T-cell (primary cell): ENCODE data around the gene STARD3. TPM values are rescaled to one million over a fixed set of nuclear protein-coding genes. Genes with fewer than 3 reads are reported as not detected.

Experiments
- ATAC-seq, 4 experiments: fragments of 200-7000 bp in 3 of 4; fragments of 150-1000 bp in 1 of 4; cut with Tn5 transposase; replicated peaks in 1 of 4; 1 replicate in 3 of 4; 2 replicates in 1 of 4; pipeline ENCODE4 v1.10.0; 2021; ENCODE audit warnings: moderate library complexity in 3 of 4, mild to moderate bottlenecking in 2 of 4, moderate number of reproducible peaks in 1 of 4
- CTCF ChIA-PET, 2 donors: fragments of 300-600 bp; sonication (Branson Sonifier 250); formaldehyde crosslinking; loops; one replicate each; lab custom pipeline; 2022; ENCODE audit warnings: antibody characterized with exemption in 2 of 2; lab: Charles Lee
- POLR2A ChIA-PET, 2 donors: fragments of 300-600 bp; sonication (Branson Sonifier 250); formaldehyde crosslinking; loops; one replicate each; lab custom pipeline; 2022; ENCODE audit warnings: antibody characterized with exemption in 2 of 2; lab: Charles Lee
- DNase-seq, 35 experiments: peaks; one replicate each; pipeline versions ENCODE4 v3.0.0 to v3.0.0-alpha.2; 2013 to 2023
- H3K27ac ChIP-seq: one replicate; pipeline ENCODE4 v1.5.1; 2013; ENCODE audit warnings: low read length
- H3K27me3 ChIP-seq, 2 experiments: replicated peaks in 1 of 2; 1 replicate in 1 of 2; 2 replicates in 1 of 2; pipeline versions ENCODE4 v1.6.1 to v1.7.0; 2013; ENCODE audit warnings: low read length in 1 of 2, mixed read lengths in 1 of 2; ENCODE audit not compliant: control insufficient read depth in 2 of 2, insufficient read depth in 2 of 2; ENCODE audit errors: extremely low read depth in 1 of 2
- H3K36me3 ChIP-seq, 2 donors: 1 replicate in 1 of 2; 2 replicates in 1 of 2; pipeline versions ENCODE4 v1.6.1 to v1.7.0; 2013; ENCODE audit warnings: low read length in 1 of 2; ENCODE audit not compliant: control insufficient read depth in 2 of 2, insufficient read depth in 1 of 2; ENCODE audit errors: extremely low read depth in 1 of 2
- H3K4me1 ChIP-seq, 2 experiments: 1 replicate in 1 of 2; 2 replicates in 1 of 2; pipeline versions ENCODE4 v1.6.1 to v1.7.0; 2013; ENCODE audit warnings: low read length in 2 of 2, mixed read lengths in 1 of 2; ENCODE audit not compliant: insufficient read depth in 2 of 2, control insufficient read depth in 1 of 2; ENCODE audit errors: extremely low read depth in 1 of 2
- H3K4me3 ChIP-seq, 2 donors: 1 replicate in 1 of 2; 2 replicates in 1 of 2; pipeline versions ENCODE4 v1.5.1 to v1.7.0; 2013; ENCODE audit warnings: mild to moderate bottlenecking in 2 of 2, low read length in 1 of 2, moderate library complexity in 1 of 2; ENCODE audit not compliant: control insufficient read depth in 1 of 2; ENCODE audit errors: extremely low read depth in 1 of 2
- H3K9me3 ChIP-seq: 2 replicates; pipeline ENCODE4 v1.7.0; 2013
- H3K27ac Mint-ChIP-seq, 2 donors: one replicate each; pipeline ENCODE4 v1.8.0; 2020 to 2021; ENCODE audit warnings: mild to moderate bottlenecking in 2 of 2, mixed read lengths in 2 of 2
- H3K27me3 Mint-ChIP-seq, 2 donors: one replicate each; pipeline ENCODE4 v1.8.0; 2021 to 2022; ENCODE audit warnings: mixed read lengths in 2 of 2
- H3K36me3 Mint-ChIP-seq: one replicate; pipeline ENCODE4 v1.8.0; 2021; ENCODE audit warnings: mixed read lengths
- H3K4me1 Mint-ChIP-seq, 3 donors: one replicate each; pipeline ENCODE4 v1.8.0; 2020 to 2022; ENCODE audit warnings: mixed read lengths in 3 of 3, mild to moderate bottlenecking in 1 of 3
- H3K4me3 Mint-ChIP-seq, 3 donors: one replicate each; pipeline ENCODE4 v1.8.0; 2020 to 2022; ENCODE audit warnings: mild to moderate bottlenecking in 3 of 3, mixed read lengths in 3 of 3, moderate library complexity in 3 of 3
- H3K9me3 Mint-ChIP-seq, 3 donors: one replicate each; pipeline ENCODE4 v1.8.0; 2020 to 2022; ENCODE audit warnings: mixed read lengths in 3 of 3
- WGBS: methylation state at CpG from one replicate; pipeline ENCODE4 v1.1.5; 2013; ENCODE audit warnings: missing lambda C conversion rate; ENCODE audit not compliant: insufficient coverage; 5-methylcytosine and 5-hydroxymethylcytosine counted together
- total RNA-seq, 35 experiments: library from RNA in 6 of 35; stranded (reverse) in 6 of 35; fragments of 120-200 nt in 1 of 35; gene quantifications; one replicate each; pipeline versions ENCODE4 v1.2.1 to v1.2.4 and lab custom pipeline; 2013 to 2026

Gene STARD3
- total RNA-seq, 5 donors from 2014 or later (not counting 1 experiment from before 2014, with no cell fraction given): 81.3 to 146 (median 99.7) TPM

DNA sequence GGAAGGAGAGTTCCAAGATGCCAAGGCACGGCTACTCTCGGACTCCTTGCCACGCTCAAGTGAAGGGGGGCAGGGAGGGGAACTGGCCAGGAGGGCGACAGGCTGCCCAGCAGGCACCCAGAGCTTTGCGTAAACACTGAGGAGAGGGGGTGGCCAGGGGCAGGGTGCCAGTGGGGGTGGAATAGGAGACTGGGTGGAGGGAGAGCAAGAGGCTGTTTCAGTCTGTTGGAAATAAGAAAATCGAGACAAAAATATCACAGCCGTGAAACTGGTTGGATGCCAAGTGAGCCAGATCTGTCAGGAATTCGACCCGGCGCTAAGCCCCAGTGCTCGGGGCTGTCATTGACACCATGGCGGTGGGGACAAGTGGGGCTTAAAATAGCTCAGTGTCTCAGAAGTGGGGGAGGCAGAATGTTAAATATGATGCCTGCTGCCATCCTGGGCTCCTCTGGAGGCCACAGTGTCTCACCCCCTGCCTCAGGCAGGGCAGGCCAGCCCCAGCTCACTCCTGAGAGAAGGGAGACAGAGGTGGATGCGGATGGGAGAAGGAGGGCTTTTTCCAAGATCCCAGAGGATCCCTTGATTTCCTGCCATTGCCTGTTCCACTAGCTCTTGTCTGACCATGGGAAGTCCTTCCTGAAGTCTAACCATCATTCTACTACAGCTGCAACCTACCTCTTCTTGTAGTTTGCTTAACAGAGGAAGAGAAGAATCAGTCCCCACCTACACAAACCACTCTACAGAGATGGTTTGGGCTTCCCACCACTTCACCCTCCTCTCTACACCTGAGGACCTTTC lies 40.8 kb downstream of the STARD3 start:
- Mint-ChIP-seq H3K27me3 (no peaks in the 10 kb centered on the region), H3K27ac (peak overlapping the region; percentile 97 to 98), H3K9me3 (no peaks in the 10 kb centered on the region), H3K36me3 (peaks cover 4% of the 10 kb centered on the region), H3K4me3 (peak overlapping the region in 1 of 3 donors; percentile 60), H3K4me1 (peaks cover 53 to 63% (median 59%) of the 10 kb centered on the region in 3 donors)
- ChIA-PET CTCF (interaction anchor here (0.6 to 1.3 kb wide), 3 partner anchors 23 to 943 kb away, joined by 3 to 5 read pairs (median 3); no protein-coding TSS in a partner anchor), POLR2A (interaction anchor here in 1 of 2 donors (0.6 kb wide), 1 partner anchor 1381 kb away, joined by 3 read pairs; no protein-coding TSS in a partner anchor)
- ATAC-seq (no peak), DNase-seq (no peak)
- Histone ChIP-seq H3K27me3 (no peaks in the 10 kb centered on the region), H3K36me3 (peaks cover 2 to 8% of the 10 kb centered on the region in 2 donors), H3K4me1 (peaks cover 36 to 73% of the 10 kb centered on the region in 2 experiments), H3K9me3 (no peaks in the 10 kb centered on the region), H3K4me3 (no peak overlapping the region), H3K27ac (peak overlapping the region; percentile 81)
- WGBS: 91% methylated on average over 8 of the region's 13 CpGs

DNA sequence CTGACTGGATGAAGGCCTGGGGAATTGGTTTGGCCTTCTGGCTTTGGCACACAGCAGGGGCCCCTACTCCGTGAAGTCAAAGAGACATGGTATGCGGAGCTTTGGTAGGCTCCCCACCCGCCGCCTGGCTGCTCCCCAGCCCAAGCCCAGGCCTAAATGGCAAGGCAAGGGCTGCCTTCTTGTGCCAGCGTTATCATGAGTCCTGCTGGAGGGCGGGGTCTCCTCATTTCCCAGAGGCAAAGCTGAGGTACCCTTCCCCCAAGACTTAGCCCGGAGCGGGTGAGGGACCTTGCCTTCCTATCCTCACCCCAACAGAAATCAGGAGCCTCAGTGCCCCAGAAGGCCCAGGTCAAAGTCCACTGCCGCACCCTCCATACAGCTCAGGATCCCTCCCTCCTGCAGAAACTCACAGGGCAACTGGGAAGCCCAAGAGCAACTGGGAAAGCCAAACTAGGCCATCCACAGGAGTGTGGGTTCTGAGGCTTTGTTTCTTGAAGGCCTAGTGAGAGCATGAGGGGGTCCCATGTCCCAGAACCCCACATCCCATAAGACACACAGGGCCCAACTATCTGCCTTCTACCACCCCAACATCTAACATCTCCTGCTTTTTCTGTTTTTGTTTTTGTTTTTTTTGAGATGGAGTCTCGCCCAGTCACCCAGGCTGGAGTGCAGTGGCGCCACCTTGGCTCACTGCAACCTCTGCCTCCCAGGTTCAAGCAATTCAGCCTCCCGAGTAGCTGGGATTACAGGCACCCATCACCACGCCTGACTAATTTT lies 41.6 kb downstream of the STARD3 start:
- Histone ChIP-seq H3K27ac (peak overlapping the region; percentile 81), H3K4me3 (no peak overlapping the region), H3K4me1 (peaks cover 36 to 73% of the 10 kb centered on the region in 2 experiments), H3K36me3 (peaks cover 6 to 13% of the 10 kb centered on the region in 2 donors), H3K9me3 (no peaks in the 10 kb centered on the region), H3K27me3 (no peaks in the 10 kb centered on the region)
- Mint-ChIP-seq H3K9me3 (no peaks in the 10 kb centered on the region), H3K4me3 (peak overlapping the region in 1 of 3 donors; percentile 60), H3K4me1 (peaks cover 53 to 66% (median 59%) of the 10 kb centered on the region in 3 donors), H3K27ac (peak overlapping the region; percentile 97 to 98), H3K36me3 (peaks cover 10% of the 10 kb centered on the region), H3K27me3 (no peaks in the 10 kb centered on the region)
- DNase-seq: no peak
- ChIA-PET CTCF (interaction anchor here in 1 of 2 donors (1.0 to 1.3 kb wide), 2 partner anchors 10 to 24 kb away, joined by 3 read pairs; partner anchors contain the start of gene PGAP3), POLR2A (interaction anchor here in 1 of 2 donors (0.5 kb wide), 1 partner anchor 891 kb away, joined by 3 read pairs; no protein-coding TSS in a partner anchor)
- 85% methylated on average over 10 of the region's 13 CpGs for WGBS
- ATAC-seq: no peak

DNA sequence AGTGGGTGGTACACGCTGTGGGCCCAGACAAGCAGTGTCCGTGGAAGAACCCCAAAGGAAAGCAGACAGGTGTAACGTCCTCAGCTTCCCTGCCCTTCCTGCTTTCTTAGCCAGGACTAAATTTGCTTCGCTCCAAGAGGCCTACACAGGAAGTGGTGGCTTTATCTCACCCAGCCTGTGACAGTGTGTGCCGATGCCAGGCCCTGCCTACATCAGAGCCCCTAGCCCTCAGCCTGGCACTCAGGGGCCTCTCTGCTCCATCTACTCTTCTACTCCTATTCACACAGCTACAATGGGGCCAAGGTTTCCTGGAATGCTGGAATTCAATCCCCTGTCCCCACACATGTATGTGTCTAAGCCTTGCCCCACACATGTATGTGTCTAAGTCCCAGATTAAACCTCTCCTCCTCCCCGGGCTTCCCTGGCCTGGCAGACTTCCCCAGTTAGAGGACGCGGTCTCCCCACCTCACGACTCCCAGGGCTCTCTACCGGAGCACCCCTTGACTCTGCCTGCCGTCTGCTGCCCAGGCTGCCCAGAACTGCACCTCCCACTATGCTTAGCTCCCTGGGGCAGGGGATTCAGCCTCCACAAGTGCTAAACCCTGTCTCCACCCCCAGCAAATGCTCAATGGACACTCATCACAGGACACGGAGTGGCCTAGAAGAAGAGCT lies 42.7 kb downstream of the STARD3 start:
- H3K27ac Mint-ChIP-seq: peak overlapping the region; percentile 97 to 98
- H3K36me3 Mint-ChIP-seq: peaks cover 17% of the 10 kb centered on the region
- H3K4me1 Mint-ChIP-seq: peaks cover 53 to 66% (median 59%) of the 10 kb centered on the region in 3 donors
- peak; percentile 81 to 86 (median 85) for ATAC-seq
- no peaks in the 10 kb centered on the region for H3K9me3 Mint-ChIP-seq
- Histone ChIP-seq H3K9me3 (no peaks in the 10 kb centered on the region), H3K36me3 (peaks cover 11 to 19% of the 10 kb centered on the region in 2 donors), H3K27me3 (no peaks in the 10 kb centered on the region), H3K4me1 (peaks cover 36 to 69% of the 10 kb centered on the region in 2 experiments), H3K4me3 (peak overlapping the region in 1 of 2 donors; percentile 7), H3K27ac (peak overlapping the region; percentile 81)
- DNase-seq: peak in 34 of 35 experiments; percentile 22 to 73 (median 46)
- no peaks in the 10 kb centered on the region for H3K27me3 Mint-ChIP-seq
- POLR2A ChIA-PET: interaction anchor here in 1 of 2 donors (0.9 kb wide), 1 partner anchor 387 kb away, joined by 3 read pairs; no protein-coding TSS in a partner anchor
- 43% methylated on average over 11 of the region's 12 CpGs for WGBS
- CTCF ChIA-PET: interaction anchor here in 1 of 2 donors (1.0 kb wide), 2 partner anchors 8 to 44 kb away, joined by 3 read pairs; partner anchors contain the start of gene PGAP3
- peak overlapping the region; percentile 15 to 60 (median 37) for H3K4me3 Mint-ChIP-seq

DNA sequence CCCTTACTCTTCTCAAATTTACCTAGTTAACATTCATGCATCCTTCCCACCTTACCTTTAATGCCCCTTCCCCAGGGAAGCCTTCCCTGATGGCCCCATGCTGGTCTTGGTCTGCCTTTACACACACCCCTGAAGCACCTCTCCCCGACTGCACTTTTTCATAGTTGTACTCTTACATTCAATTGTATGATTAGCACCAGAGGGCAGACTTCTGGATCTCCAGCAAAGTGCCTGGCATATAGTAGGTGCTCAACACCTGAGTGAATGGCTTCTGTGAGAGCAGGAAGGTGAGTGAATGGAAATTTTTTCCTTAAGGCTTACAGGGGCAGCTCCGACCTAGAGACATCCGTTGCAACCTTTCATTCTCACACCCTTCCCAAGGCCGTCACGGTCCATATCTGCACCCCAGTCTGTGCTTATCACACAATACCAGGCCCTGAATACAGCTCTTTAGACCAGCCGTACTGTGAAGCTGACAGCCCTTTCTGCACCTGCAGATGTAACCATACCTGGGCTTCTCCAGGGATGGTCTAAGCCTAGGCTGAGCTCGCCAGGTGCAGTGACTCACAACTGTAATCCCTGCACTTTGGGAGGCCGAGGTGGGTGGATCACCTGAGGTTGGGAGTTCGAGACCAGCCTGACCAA lies 46.5 kb downstream of the STARD3 start:
- Mint-ChIP-seq H3K36me3 (peaks cover 28% of the 10 kb centered on the region), H3K4me1 (peaks cover 46 to 53% (median 50%) of the 10 kb centered on the region in 3 donors), H3K9me3 (no peaks in the 10 kb centered on the region), H3K27me3 (no peaks in the 10 kb centered on the region), H3K4me3 (no peak overlapping the region), H3K27ac (no peak overlapping the region)
- ChIA-PET POLR2A (interaction anchor here in 1 of 2 donors (0.7 kb wide), 1 partner anchor 274 kb away, joined by 9 read pairs; no protein-coding TSS in a partner anchor), CTCF (no interaction called here)
- H3K36me3 ChIP-seq: peaks cover 11 to 29% of the 10 kb centered on the region in 2 donors
- no peak for DNase-seq
- H3K4me3 ChIP-seq: no peak overlapping the region
- H3K27ac ChIP-seq: no peak overlapping the region
- no peak for ATAC-seq
- H3K9me3 ChIP-seq: no peaks in the 10 kb centered on the region
- no peaks in the 10 kb centered on the region for H3K27me3 ChIP-seq
- peaks cover 21 to 41% of the 10 kb centered on the region in 2 experiments for H3K4me1 ChIP-seq
- WGBS: 98% methylated on average over 5 of the region's 9 CpGs

DNA sequence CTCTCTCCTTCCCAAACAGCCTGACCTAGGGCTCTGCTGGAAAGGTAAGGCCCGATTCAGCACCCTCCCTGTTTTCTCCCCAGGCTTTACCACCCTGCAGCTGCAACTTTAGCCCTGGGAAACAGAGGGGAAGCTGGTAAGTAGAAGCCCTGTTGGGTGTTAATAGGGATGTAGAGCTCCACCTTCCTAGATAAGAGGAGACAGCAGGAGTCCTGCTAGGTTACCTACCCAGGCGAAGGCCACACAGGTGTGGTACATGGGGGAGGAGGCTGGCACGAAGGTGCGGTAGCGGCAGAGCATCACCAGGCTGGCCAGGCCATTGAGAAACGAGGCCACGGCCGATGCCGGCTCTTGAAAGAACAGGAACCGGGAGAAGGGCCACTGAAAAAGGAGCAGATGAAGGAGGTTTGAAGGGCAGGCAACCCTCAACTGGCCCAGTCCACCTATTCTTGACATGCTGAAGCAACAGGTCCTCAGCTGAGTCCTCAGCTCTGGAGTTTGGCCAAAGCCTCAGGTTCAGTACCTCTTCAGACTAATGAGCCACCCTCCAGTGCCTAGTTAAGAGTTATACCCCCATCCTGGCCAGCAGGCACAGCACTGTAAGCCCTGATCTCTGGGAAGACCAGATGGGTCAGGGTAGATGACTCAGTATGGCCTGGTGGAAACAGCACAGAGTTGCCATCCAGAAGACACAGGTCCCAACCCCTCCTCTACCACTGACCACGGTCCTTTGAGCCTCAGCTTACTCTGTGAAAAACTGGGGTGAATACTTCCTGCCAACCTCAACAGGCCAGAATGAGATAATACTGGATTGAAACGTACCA lies 47.6 kb downstream of the STARD3 start:
- no peaks in the 10 kb centered on the region for H3K27me3 Mint-ChIP-seq
- DNase-seq (no peak), ATAC-seq (no peak)
- Histone ChIP-seq H3K4me3 (no peak overlapping the region), H3K4me1 (peaks cover 25 to 36% of the 10 kb centered on the region in 2 experiments), H3K36me3 (peaks cover 11 to 29% of the 10 kb centered on the region in 2 donors), H3K9me3 (no peaks in the 10 kb centered on the region), H3K27me3 (no peaks in the 10 kb centered on the region), H3K27ac (no peak overlapping the region)
- CTCF ChIA-PET: interaction anchor here in 1 of 2 donors (0.6 kb wide), 1 partner anchor 50 kb away, joined by 3 read pairs; no protein-coding TSS in a partner anchor
- POLR2A ChIA-PET: interaction anchor here in 1 of 2 donors (0.7 kb wide), 1 partner anchor 371 kb away, joined by 3 read pairs; no protein-coding TSS in a partner anchor
- H3K4me1 Mint-ChIP-seq: peaks cover 41 to 49% (median 46%) of the 10 kb centered on the region in 3 donors
- no peak overlapping the region for H3K4me3 Mint-ChIP-seq
- H3K9me3 Mint-ChIP-seq: no peaks in the 10 kb centered on the region
- WGBS: 98% methylated on average over 6 of the region's 12 CpGs
- H3K27ac Mint-ChIP-seq: no peak overlapping the region
- peaks cover 28% of the 10 kb centered on the region for H3K36me3 Mint-ChIP-seq
